NCI-H1417 (cell line): Measurements from ENCODE around the gene SLC24A1.

Experiments used
- DNase-seq, 3 experiments: peaks; one replicate each; lab custom pipeline; 2025; lab: John Stamatoyannopoulos, UW

Gene SLC24A1

DNA sequence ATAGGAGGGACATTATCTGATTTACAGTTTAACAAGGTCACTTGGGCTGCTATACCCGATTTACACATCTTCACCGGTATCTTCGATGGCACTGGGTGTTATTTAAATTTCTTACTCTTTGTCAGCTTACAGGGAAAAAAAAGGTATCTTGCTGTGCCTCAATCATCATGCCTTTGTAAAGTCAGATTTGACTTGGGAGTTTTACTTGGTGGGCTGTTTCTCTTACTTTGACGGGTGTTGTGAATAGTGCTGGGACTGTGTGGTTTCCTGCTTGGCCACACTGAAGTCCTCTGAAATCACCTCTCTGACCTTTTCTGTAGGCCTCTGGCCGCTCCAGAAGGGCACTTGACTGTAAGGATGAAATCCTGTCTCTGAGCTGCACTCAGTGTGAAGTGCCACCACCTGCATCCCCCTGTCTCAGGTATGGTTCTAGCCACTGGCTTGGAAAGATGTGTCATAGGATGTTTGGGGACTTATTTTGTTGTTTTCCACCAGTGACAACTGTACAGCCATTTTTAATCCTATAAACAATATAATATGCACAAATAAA lies 3.1 kb upstream of the SLC24A1 start:
- DNase-seq: no peak

DNA sequence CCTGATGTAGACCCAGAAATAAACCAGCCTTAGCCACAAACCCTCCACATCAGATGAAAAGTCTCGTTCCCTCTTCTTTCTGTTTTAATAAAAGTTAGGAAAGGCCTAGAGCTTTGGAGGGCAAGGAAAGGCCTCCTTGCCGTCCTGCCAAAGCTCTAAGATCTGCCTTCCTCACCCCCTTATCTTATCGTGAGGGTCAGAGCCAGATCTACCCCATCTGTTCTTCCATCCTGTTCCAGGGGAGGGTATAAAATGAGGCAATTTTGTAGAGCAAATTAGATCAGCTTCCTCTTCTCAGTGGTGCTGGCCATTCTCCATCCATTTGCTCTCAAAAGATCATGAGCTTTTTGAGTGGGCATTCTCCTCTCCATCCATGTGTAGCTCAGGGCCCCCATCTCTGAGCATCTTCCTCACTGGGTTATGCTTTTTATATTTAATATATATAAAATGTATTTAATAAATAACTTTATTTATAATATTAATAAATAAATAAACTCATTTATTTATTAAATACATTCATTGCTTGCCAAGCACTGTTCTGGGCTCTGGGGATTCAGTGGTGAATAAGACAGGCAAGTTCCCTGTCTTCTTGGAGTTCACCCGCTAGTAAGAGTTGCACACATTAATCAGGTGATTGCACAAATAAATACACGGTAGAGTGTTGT lies 2.0 kb upstream of the SLC24A1 start:
- DNase-seq: no peak

DNA sequence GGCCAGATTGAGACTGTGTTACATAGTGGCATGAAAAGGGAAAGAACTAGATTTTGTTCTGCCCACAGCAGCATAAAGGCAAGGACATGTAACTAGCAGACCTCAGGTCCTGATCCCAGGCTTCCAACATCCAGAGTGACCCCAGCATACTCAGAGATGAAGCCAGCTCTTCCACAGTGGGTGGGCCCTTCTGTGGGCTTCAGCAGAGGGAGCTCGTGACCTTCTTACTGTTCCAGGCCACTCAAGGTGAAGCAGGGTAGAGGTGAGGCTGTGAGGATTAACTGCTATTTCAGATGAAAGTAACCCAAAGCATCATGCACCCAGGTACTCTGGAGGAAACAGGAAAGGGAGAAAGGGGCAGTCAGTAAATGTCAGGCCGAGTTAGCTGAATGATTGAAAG lies 905 bp upstream of the SLC24A1 start:
- no peak for DNase-seq

DNA sequence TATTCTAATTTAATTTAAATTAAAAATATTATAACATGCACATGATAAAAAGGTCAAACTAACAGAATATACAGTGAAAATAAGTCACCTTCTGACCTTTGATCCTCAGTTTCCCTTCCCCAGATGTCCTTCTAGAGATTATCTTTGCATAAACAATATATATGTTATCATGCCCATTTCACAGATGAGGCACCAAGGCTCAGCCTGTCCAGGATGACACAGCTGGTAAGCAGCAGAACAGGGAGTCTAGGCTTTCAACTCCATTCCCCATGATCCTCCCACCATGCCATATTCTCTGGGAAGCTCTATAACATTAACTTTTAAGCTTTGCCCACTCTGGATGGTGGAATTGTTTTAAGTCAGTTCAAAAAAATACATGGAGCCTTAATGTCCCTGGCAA lies 1.4 kb downstream of the SLC24A1 start:
- DNase-seq: no peak

DNA sequence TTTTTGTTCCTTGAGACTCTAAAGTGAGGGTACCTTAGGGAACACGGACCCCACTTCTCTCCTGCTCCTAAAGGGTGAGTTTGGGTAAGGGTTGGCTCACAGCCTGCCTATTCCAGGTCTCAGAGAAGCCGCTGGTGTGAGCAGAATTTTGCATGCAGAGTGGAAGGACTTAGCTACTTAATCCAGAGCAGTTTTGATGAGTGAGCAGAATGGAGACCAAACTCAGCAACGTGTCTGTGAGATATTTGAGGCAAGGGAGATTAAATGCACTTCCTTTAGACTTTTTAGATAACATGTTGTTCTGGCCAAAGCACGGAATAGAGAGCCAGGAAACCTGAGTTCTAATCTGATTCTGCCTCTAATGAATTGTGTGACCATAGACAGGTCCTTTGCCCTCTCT lies 5.1 kb downstream of the SLC24A1 start:
- DNase-seq: no peak

DNA sequence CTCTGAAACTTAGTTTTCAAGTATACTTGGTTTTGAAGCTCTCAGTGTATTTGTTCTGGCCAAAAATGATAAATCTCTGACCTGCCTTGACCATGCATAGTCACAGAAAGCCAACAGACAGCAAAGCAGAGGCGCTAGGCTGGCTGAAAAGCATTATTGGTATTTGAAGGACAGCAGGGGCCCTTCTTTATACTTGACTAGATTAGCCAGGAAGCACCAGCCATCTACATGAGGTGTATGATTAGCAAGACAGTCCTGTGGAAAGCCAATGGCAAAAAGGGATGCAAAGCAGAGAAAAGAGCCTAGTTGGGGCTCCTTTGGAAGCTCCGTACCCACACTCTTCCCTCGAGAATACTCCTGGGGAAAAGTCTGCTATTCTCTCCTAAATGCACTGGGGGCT lies 7.8 kb downstream of the SLC24A1 start:
- no peak for DNase-seq

DNA sequence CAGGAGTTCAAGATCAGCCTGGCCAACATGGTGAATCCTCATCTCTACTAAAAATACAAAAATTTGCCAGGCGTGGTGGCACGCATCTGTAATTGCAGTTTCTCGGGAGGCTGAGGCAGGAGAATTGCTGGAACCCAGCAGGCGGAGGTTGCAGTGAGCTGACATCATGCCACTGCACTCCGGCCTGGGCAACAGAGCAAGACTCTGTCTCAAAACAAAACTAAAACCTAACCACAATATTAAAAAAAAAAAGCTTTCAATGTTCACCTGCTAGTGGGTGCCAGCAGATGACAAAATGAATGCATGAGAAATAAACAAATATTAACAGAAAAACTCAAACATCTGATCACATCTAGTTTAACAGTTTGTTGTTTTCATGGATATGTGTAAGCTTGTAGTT lies 9.0 kb downstream of the SLC24A1 start:
- DNase-seq: no peak

DNA sequence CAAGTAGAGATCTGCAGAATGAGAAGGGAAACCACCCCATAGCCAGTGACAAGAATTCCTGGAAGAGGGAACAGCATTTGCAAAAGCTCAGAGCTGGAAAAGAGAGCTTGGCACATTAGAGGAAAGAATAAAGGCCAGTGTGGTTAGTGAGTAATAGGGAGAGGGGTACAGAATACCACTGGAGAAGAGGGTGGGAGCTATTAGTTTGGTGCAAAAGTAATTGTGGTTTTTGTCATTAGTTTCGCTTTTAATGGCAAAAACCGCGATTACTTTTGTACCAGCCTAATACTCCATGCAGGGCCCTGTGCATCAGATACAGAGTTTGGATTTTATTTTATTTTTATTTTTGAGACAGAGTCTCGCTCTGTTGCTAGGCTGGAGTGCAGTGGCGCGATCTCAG lies 9.8 kb downstream of the SLC24A1 start:
- no peak for DNase-seq

DNA sequence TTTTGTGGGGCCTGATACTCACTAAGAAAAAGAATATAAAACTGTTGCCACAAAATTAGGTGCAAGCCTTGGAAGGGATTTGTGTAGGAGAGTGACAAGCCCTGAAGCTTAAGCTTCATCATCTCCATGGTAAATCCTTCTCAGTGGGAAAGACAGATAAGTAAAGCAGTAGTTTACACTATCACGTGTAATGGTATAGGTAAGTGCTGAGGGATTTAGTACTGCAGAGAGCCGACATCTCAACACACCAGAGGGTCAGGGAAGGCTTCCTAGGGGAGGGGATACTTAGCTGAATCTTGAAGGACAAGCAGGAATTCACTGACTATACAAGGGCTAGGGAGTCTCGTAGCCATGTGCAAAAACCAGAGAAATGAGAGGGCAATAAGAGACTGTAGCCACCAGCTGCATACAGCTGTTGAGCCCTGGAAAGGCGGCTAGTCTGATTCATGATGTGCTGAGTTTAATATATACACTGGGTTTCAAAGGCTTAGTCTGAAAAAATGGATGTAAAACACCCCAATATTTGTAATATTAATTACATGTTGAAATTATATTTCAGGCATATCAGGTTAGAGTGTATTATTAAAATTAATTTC lies 11.1 kb downstream of the SLC24A1 start:
- no peak for DNase-seq

DNA sequence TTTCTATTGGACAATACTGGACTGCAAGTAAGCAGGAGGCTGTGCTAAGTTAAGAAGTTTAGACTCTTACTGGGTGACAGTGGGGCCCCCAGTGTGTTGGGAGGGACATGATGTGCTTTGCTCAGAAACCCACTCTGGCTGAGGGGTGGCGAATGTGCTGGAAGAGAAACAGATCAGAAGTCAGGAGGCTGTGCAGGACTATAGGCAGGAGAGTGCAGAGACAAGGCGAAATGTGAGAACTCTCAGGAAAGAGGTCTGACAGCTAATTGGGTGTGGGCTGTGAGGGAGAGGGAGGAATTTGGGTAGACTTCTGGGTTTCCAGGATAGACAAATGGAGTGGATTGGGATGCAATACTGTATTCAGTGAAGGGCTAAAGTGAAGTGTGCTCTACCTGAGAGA lies 12.0 kb downstream of the SLC24A1 start:
- DNase-seq: no peak

DNA sequence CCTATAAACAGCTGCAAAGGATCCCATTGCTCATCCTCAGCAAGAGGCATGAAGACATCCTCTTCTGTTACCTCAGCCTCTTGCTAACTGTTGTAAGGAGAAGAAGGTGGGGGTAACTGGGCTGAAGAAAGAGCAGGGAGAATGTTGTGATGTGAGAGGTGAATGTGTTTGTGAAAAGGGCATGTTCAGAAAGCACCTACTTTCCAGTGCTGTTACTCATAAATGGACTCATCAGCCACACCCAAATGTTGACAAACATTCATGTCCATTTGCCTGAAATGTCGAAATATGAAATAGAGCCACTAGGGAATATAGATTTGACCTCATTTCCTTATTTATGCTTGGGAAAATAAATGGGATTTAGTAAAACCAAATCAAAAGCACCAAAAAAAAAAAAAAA lies 12.6 kb downstream of the SLC24A1 start:
- no peak for DNase-seq

DNA sequence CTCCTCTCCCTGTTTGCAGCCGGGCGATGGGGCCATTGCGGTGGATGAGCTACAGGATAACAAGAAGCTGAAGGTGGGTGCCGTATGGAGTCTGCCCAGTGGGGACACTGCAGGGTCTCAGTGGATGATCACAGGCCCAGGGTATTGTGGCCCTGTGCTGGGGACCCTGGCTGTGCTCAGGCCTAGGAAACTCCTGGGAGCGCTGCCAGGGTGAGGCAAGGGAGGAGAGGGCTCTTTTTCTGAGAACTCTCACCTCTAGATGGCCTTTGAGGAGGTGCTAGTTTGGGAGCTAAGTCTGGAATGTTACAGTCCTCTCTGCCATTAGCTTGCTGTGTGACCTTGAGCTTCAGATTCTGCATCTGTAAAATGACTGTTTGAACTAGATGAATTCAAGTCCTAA lies 16.4 kb downstream of the SLC24A1 start:
- DNase-seq: no peak

DNA sequence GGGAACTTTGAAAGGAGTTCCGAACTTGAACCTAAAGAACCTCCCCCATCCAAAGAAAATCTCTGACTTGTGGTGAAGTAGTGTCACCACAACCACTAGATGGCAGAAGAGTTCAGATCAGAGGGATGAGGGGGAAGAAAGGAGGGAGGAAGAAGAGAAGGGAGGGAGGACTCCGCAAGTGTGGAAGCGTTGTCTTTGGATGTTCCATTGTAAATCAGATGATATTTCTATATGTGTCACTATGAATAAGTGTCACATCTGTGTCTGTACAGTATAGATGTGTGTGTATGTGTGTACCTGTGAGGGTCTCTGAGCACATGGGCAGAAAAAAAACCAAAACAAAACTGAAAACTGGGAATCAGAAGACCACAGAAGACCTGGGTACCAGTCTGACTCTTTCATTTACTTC lies 16.9 kb downstream of the SLC24A1 start:
- DNase-seq: peak; percentile 56 to 91 (median 57)

DNA sequence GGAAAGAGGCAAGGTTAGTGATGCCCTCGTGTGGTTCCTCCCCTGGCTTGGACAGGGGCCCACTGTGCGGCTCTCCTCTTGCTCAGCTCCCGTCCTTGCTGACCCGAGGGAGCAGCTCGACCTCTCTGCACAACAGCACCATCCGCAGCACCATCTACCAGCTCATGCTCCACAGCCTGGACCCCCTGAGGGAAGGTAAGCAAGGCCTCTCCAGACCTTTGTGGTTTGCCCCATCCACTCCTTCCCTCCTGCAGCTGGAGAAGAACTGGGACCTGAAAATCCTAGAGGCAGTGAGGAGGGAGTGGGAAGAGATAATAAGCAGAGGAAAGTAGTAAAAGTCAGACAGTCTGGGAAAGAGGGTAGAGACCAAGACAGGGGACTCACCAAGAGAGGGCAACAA lies 17.8 kb downstream of the SLC24A1 start:
- DNase-seq: no peak

DNA sequence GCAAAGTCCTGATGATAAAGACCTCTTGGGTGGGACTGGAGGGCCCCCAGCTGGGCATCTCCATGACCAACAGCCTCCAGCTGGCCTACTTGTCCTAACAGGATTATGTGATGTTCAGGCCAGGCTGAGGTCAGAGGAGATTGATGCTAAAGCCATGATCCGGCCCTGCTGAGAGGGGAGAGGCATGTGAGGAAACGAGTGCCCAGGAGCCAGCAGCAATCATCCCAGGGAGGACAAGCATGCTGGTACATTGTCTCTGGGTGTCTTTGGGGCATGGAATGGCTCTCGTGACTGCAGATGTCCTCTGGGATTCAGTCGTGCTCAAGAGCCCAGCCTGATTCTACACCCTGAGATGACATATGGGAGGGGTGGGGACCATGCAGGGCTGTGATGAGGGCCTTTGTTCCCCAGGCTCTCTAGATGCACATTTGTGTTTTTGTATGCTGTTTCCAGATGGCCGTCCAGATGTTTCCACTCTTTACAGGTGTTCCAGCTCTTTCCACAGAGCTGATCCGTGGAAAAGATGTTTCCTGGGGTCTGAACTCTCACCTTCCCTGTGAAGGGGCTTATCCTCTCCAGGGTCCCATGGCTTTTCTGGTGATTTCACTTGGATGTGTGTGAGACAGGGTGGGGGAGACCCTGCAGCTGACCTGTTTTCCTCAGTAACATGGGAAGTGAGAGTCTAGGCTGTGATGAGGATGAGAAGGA lies 20.2 kb downstream of the SLC24A1 start:
- peak in 2 of 3 experiments; percentile 0 to 47 for DNase-seq

DNA sequence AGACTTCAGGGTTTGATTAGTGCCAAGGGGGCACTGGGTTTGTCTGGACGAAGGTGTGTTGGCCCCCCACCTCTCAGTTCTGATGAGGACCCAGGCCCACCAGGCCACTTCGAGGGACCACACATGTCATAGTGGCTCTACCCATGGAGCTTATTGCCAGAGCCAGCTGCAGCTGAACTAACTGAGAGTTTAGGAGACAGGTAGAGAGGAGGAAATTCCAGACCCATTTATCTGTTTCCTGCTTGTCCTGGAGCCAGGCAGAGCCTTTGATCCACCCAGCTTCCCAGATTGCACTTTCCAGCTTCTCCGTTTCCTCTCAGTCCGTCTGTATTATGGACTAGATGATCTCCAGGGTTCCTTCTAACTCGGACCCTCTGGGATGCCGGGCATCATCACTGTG lies 20.9 kb downstream of the SLC24A1 start:
- no peak for DNase-seq

DNA sequence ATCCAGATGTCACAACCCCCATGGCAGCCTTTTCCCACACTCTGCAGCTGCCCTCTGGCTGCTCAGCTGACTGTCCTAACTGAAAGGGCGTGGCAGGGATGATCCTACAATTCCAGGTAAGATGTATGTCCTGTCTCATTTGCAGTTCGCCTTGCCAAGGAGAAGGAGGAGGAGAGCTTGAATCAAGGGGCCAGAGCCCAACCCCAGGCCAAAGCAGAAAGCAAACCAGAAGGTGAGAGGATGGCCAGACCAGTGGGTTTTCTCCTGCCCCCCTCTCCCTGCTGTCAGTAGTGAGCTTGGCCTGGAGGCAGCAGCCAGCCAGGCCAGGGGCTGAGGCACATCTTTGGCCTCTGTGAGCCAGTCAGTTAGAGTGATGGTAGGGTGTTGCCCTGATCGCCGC lies 22.5 kb downstream of the SLC24A1 start:
- DNase-seq: no peak

DNA sequence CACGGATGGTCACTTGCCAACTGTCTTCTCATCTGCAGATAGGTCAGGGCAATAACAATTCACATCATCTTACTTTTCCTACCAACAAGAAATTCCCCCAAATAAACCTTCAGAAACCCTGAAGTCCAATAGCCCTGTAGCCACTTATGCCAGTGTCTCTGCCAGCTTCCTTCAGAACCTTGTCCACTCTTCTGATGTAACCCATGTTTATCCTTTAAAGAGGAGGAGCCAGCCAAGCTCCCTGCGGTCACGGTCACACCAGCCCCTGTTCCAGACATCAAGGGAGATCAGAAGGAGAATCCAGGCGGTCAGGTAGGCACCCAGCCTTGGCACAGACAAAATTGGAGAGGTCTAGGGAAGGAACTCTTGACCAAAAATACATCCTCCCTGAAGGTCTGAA lies 23.7 kb downstream of the SLC24A1 start:
- no peak for DNase-seq

DNA sequence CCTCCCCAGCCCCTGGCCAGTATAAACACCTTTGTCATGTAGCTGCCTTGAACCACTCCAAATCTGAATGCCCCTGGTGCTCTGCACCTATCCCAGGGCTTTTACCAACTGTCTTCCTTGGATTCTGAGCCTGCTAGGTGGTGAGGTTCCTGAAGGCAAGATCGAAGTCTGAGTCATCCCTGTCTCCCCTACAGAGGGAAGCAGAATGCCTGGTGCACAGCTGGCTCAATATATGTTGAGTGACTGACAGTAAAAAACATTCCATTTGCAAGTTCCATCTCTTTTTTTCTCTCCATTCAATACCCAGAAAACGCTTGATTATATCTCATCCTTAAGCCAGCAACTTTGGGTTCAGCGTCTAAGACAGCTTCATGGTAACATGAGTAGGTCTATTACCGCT lies 24.7 kb downstream of the SLC24A1 start:
- DNase-seq: no peak

DNA sequence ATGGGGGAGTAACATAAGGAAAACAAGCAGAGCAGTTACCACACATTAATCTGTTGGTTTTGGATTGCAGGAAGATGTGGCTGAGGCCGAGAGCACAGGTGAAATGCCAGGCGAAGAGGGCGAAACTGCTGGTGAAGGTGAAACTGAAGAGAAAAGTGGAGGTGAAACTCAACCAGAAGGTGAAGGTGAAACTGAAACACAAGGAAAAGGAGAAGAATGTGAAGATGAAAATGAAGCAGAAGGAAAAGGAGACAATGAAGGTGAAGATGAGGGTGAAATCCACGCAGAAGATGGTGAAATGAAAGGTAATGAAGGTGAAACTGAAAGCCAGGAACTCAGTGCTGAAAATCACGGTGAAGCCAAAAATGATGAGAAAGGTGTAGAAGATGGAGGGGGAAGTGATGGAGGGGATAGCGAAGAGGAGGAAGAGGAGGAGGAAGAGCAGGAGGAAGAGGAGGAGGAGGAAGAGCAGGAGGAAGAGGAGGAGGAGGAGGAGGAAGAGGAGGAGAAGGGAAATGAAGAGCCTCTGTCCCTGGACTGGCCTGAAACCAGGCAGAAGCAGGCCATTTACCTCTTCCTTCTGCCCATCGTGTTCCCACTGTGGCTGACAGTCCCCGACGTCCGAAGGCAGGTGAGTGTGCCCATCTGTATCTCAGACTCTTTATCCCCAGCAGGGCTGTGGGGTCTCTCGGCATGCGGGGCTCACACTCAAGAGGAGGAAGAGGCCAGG lies 28.7 kb downstream of the SLC24A1 start:
- DNase-seq: no peak

DNA sequence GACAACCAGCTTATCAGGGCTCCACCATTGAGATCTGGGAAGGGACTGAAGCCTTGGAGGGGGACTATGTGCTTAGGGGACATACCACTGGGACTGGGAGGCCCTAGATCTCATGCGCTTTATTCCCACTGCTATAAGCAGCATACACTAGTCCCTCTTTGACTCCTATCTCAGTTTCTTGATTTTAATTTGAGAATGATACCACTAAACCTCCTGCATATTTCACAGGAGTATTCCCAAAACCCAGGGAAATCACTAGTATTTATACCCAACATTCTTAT lies 29.2 kb downstream of the SLC24A1 start:
- DNase-seq: no peak

DNA sequence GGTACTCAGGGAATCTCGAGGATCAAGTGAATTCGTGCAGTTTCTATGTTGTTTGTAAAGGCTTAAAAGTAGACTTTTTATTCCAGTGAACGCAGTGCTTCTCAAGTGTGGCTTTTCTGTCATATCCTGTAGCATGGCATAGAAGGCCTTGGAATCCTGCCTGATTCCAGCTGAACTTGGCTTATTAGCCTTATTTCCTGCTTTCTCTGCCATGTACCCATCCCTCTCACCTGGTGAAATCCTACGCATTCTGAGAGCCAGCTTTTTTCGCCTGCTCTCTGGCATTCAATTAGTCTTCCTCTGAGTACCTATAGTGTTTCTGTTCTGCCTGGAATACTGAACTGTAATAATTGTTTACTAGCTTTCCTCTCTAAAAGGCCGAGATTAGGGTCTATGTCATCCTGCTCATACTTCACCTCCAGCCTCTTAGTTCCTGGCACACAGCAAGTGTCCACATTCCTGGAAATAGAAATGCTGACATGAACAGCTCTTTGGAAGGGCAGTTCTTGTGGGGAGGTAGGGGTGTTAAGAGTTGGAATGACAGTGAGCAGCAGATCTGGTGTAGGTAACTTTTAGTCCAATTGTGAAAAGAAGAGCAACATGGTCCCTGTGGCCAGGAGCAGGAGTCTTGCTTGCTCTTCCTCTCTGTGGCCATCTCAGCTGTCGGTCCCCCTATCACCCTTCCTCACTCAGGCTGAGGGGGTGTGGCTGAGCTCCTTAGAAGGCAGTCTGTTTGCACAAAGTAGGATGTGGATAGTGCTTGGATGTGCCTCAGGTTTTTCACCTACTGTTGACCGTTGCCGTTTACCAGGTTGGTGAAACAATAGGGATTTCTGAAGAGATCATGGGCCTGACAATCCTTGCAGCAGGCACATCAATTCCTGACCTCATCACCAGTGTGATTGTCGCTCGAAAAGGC lies 30.4 kb downstream of the SLC24A1 start:
- DNase-seq: no peak
